ENCODE measurements around the gene HSPA12B. TPM values are rescaled to one million over a fixed set of nuclear protein-coding genes. Genes with fewer than 3 reads are reported as not detected.

Gene HSPA12B
- total and polyA plus RNA-seq, 2 donors from 2014 or later: 8.7 to 18.9 TPM

DNA sequence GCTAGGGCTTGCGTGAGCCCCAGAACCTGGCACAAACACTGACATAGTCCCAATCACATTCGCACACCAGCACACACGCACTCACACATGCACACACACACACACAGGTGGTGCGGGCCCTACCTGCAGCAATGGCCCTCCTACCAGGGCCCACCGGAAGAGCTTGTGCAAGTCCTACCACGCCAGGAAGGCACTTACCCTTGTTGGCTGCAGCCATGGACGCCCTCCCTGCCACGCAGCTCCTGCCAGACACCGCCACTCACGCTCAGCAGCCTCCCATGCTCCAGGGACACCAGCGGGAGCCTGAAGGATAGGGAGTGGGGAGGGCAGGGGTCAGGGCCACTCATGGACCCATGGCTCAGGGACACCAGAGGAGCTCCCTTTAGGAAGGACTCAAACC is 27.4 kb downstream of the HSPA12B start:
- no peaks in the 10 kb centered on the region for H3K9me3 ChIP-seq (ENCODE audit: control insufficient read depth in 2 of 3, insufficient read depth in 1 of 3, low read length in 3 of 3)
- DNase-seq (no peak), FAIRE-seq (no peak)
- peaks cover 0 to 4% (median 0%) of the 10 kb centered on the region in 3 donors for H3K4me1 ChIP-seq (ENCODE audit: control insufficient read depth in 2 of 3, insufficient read depth in 2 of 3, low read depth in 1 of 3, low read length in 3 of 3)
- intact Hi-C loops (cut with DNase I): no loop called here
- no peak overlapping the region for H3K27ac ChIP-seq (ENCODE audit: low read depth in 2 of 2, low read length in 2 of 2)
- H3K9ac ChIP-seq (ENCODE audit: low read length in 3 of 3): no peak overlapping the region
- H3K4me3 ChIP-seq (ENCODE audit: low read length in 3 of 3): no peak overlapping the region
- peaks cover 0 to 4% (median 0%) of the 10 kb centered on the region in 3 donors for H3K36me3 ChIP-seq (ENCODE audit: control insufficient read depth in 2 of 3, insufficient read depth in 3 of 3, low read length in 3 of 3)
- TF ChIP-seq, protein P1, sequence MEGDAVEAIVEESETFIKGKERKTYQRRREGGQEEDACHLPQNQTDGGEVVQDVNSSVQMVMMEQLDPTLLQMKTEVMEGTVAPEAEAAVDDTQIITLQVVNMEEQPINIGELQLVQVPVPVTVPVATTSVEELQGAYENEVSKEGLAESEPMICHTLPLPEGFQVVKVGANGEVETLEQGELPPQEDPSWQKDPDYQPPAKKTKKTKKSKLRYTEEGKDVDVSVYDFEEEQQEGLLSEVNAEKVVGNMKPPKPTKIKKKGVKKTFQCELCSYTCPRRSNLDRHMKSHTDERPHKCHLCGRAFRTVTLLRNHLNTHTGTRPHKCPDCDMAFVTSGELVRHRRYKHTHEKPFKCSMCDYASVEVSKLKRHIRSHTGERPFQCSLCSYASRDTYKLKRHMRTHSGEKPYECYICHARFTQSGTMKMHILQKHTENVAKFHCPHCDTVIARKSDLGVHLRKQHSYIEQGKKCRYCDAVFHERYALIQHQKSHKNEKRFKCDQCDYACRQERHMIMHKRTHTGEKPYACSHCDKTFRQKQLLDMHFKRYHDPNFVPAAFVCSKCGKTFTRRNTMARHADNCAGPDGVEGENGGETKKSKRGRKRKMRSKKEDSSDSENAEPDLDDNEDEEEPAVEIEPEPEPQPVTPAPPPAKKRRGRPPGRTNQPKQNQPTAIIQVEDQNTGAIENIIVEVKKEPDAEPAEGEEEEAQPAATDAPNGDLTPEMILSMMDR (IDR thresholded peaks at IDR 0.05; ENCODE audit: borderline replicate concordance, extremely low read depth, insufficient read depth): no peak
- no peaks in the 10 kb centered on the region for H3K27me3 ChIP-seq (ENCODE audit: control insufficient read depth, insufficient read depth, low read length)

DNA sequence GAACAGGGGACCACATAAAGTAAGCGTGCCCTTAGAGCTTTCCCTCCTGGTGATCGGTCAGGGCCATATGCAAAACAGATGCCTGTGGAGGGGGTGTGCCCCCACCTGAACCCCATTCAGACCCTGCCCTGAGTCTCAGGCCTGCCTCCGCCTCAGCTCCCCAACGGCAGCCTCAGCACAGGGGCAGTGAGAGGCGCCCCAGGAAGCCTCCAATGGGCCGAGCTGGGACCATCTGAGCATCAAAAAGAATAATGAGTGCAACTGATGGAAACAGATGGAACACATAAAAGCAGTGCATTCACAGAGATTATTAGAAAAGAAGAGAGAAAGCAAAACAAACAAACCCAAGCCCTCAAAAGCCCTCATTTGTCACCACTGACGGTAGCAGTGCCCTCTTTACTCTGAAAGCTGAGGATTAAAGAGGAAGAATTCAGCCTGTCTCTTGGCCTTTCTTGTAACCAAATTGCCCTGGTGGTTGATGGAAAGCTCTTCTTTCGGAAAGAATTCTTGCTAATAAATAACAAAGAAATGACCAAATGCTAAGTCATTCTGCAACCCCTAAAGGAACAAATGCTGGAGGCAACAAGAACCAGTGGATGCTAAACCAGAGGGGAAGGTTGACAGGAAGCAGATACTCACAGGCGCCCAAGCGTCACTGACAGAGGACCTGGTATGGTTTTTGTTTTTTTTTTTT is 28.3 kb downstream of the HSPA12B start:
- no peak overlapping the region for H3K27ac ChIP-seq (ENCODE audit: low read depth in 2 of 2, low read length in 2 of 2)

DNA sequence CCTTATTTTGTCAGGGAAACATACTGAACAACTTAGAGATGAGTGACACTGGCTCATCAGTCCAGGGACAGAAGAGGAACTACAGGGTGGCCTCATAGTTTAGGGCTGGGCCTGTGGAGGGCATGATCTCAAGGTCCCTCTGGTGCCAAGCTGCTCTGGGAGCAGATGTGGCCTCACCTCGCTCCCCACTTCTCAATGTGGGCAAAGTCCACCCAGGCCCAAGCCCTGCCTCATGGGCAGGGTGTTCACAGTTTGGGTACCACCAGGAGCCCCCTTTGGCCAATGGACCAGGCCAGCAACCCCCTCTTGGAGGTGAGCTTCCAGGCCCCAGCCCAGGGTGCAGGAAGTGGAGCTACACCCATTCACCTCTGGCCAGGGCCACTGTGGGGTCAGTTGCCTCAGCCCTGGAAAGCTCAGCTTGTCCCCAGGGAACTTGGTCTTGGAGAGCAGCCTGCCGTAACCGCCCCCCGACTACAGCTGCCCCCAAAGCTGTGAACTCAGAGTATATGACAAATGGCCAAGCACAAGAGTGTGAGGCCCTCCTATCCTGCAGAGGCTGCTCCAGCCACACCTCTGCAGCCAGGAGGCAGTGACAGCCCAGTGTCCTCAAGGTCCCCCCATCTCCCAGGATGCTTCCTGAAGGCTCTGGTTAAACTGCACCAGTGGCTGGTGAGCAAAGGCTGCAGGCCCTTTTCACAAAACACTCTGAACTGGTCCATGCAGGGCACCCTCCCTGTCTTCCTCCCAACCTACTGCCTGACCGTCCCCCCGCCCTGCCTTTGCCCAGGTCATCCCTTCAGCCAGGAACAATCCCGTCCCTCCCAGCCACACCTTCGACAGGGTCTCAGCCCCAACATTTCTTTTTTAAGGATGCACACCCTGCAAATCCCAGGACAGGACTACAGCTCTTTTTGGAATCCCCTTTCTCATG is 31.5 kb downstream of the HSPA12B start:
- no peak overlapping the region for H3K4me3 ChIP-seq (ENCODE audit: low read length in 3 of 3)
- intact Hi-C loops (cut with DNase I): no loop called here
- no peak overlapping the region for H3K9ac ChIP-seq (ENCODE audit: low read length in 3 of 3)
- H3K9me3 ChIP-seq (ENCODE audit: control insufficient read depth in 2 of 3, insufficient read depth in 1 of 3, low read length in 3 of 3): no peaks in the 10 kb centered on the region
- H3K36me3 ChIP-seq (ENCODE audit: control insufficient read depth in 2 of 3, insufficient read depth in 3 of 3, low read length in 3 of 3): no peaks in the 10 kb centered on the region
- H3K27ac ChIP-seq (ENCODE audit: low read depth in 2 of 2, low read length in 2 of 2): no peak overlapping the region
- FAIRE-seq (no peak), DNase-seq (peak in 1 of 5 donors; percentile 57)
- TF ChIP-seq, protein P1 (IDR thresholded peaks at IDR 0.05; ENCODE audit: borderline replicate concordance, extremely low read depth, insufficient read depth): no peak
- H3K4me1 ChIP-seq (ENCODE audit: control insufficient read depth in 2 of 3, insufficient read depth in 2 of 3, low read depth in 1 of 3, low read length in 3 of 3): peaks cover 0 to 14% (median 4%) of the 10 kb centered on the region in 3 donors
- H3K27me3 ChIP-seq (ENCODE audit: control insufficient read depth, insufficient read depth, low read length): no peaks in the 10 kb centered on the region

More for the DNA sequence above, 28.3 kb downstream of the HSPA12B start:
- no peak overlapping the region for H3K9ac ChIP-seq (ENCODE audit: low read length in 3 of 3)
- TF ChIP-seq, protein P1 (IDR thresholded peaks at IDR 0.05; ENCODE audit: borderline replicate concordance, extremely low read depth, insufficient read depth): no peak
- H3K4me1 ChIP-seq (ENCODE audit: control insufficient read depth in 2 of 3, insufficient read depth in 2 of 3, low read depth in 1 of 3, low read length in 3 of 3): peaks cover 0 to 4% (median 0%) of the 10 kb centered on the region in 3 donors
- DNase-seq (peak in 3 of 5 donors; percentile 44 to 84 (median 50)), FAIRE-seq (no peak)
- H3K27me3 ChIP-seq (ENCODE audit: control insufficient read depth, insufficient read depth, low read length): no peaks in the 10 kb centered on the region
- peaks cover 0 to 4% (median 0%) of the 10 kb centered on the region in 3 donors for H3K36me3 ChIP-seq (ENCODE audit: control insufficient read depth in 2 of 3, insufficient read depth in 3 of 3, low read length in 3 of 3)
- H3K9me3 ChIP-seq (ENCODE audit: control insufficient read depth in 2 of 3, insufficient read depth in 1 of 3, low read length in 3 of 3): no peaks in the 10 kb centered on the region
- H3K4me3 ChIP-seq (ENCODE audit: low read length in 3 of 3): no peak overlapping the region
- intact Hi-C loops (cut with DNase I): no loop called here

Data from kidney (tissue), 14 donors.